Measurements from ENCODE around the gene SH2D1A. TPM values are rescaled to one million over a fixed set of nuclear protein-coding genes. Genes with fewer than 3 reads are reported as not detected.

SH2D1A gene
- not detected in 2 replicates for total RNA-seq

GRCh38 chrX:124346117-124346876, at the start of gene SH2D1A:
Gene SH2D1A, plus strand, starts transcription at chrX:124346563. Its CDS starts 80 bp downstream, at chrX:124346643.

GRCh38 chrX:124332481-124333424, 13.6 kb upstream of the SH2D1A start, which contains the start of gene TEX13D:
Gene TEX13D, plus strand, starts transcription at chrX:124332660. Its CDS starts 258 bp downstream, at chrX:124332918.

Other genes starting within 250 kb of the SH2D1A start
- not detected in 2 replicates for gene TEX13D, start 13.9 kb upstream of the SH2D1A start, total RNA-seq

Data from bladder microvascular endothelial cell (primary cell).